Tongue (tissue), 2 donors: ENCODE results near the gene TACC2. TPM values are rescaled to one million over a fixed set of nuclear protein-coding genes. Genes with fewer than 3 reads are reported as not detected.

Experiments used
- DNase-seq: peaks from one replicate; pipeline ENCODE4 v3.0.0-alpha.2; 2015
- total RNA-seq: library from RNA; depleted of rRNA; stranded (reverse); fragments of >200 nt; gene quantifications from one replicate; pipeline ENCODE4 v1.2.3, GENCODE V29; 2014

Gene TACC2
- total RNA-seq, 1 donor from 2014 or later, result 128 TPM

- peak; percentile 95 for DNase-seq
Observed at GRCh38 chr10:122148876-122149560, 160.1 kb downstream of the TACC2 start.

- DNase-seq, result peak; percentile 97
Observed at GRCh38 chr10:122149561-122150505, 160.9 kb downstream of the TACC2 start.

GRCh38 chr10:122151121-122151694, 162.2 kb downstream of the TACC2 start:
- DNase-seq, result no peak

- peak; percentile 97 for DNase-seq
Observed at GRCh38 chr10:122152544-122152943, 163.6 kb downstream of the TACC2 start.

- no peak for DNase-seq
Observed at GRCh38 chr10:122154031-122154544, 165.1 kb downstream of the TACC2 start.

GRCh38 chr10:122154545-122155366, 165.8 kb downstream of the TACC2 start:
- DNase-seq, result peak; percentile 74

GRCh38 chr10:122157451-122157850, 168.5 kb downstream of the TACC2 start:
- no peak for DNase-seq

- DNase-seq, result no peak
Observed at GRCh38 chr10:122158362-122158761, 169.4 kb downstream of the TACC2 start.

- DNase-seq, result peak; percentile 30
Observed at GRCh38 chr10:122159141-122159970, 170.4 kb downstream of the TACC2 start.

GRCh38 chr10:122161795-122162194, 172.8 kb downstream of the TACC2 start:
- DNase-seq, result peak; percentile 33

GRCh38 chr10:122162671-122163173, 173.8 kb downstream of the TACC2 start:
- peak; percentile 36 for DNase-seq

GRCh38 chr10:122163174-122164022, 174.4 kb downstream of the TACC2 start:
- peak; percentile 82 for DNase-seq

GRCh38 chr10:122164023-122164601, 175.1 kb downstream of the TACC2 start:
- peak; percentile 70 for DNase-seq

- DNase-seq, result peak; percentile 39
Observed at GRCh38 chr10:122164815-122165483, 176.0 kb downstream of the TACC2 start.

- DNase-seq, result no peak
Observed at GRCh38 chr10:122165484-122166276, 176.7 kb downstream of the TACC2 start.

- DNase-seq, result no peak
Observed at GRCh38 chr10:122168101-122168500, 179.1 kb downstream of the TACC2 start.

GRCh38 chr10:122168598-122169394, 179.8 kb downstream of the TACC2 start:
- peak; percentile 82 for DNase-seq
